NCI-H2196 (cell line): Measurements from ENCODE around the gene SLC41A3.
A peak's percentile ranks its signal among the peaks of the same experiment; 100 is the strongest.
"Not testable (repeated sequence)": the region's sequence is repeated elsewhere in the genome, so short reads cannot be mapped to it uniquely, and the experiment has no call there.

Experiments
- DNase-seq: peaks from one replicate; lab custom pipeline; 2025; ENCODE audit not compliant: unreplicated experiment; lab: John Stamatoyannopoulos, UW

SLC41A3 gene

DNA sequence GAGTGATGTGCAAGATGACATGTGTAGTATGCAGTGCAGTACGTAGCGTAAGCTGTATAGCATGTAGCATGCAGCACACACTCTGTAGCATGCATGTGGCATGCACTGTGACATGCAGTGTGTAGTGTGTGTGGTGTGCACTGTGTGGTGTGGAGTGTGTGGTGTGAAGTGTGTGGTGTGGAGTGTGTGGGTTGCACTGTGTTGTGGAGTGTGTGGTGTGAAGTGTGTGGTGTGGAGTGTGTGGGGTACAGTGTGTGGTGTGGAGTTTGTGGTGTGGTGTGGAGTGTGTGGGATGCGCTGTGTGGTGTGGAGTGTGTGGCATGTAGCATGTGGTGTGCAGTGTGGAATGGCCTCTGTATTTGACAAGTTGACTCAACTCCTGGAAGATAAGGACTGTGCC is 75.7 kb downstream of the SLC41A3 start:
- no peak for DNase-seq

DNA sequence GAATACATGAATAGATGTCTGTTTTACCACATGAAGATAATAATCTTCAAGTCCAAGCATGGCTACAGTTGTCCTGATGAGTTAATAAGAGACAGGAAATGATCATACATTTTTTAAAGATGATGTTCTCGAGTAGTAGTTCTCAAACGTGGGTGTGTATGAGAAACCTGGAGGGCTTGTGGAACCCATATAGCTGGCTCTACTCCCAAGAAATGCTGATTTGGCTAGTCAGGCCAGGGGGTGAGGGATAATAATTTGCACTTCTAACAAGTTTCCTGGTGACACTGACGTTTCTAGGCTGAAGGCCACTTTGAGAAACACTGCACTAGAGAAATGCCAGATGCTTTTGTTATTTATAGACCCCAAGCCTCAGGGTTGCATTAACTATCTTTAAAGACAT is 78.0 kb downstream of the SLC41A3 start:
- no peak for DNase-seq

DNA sequence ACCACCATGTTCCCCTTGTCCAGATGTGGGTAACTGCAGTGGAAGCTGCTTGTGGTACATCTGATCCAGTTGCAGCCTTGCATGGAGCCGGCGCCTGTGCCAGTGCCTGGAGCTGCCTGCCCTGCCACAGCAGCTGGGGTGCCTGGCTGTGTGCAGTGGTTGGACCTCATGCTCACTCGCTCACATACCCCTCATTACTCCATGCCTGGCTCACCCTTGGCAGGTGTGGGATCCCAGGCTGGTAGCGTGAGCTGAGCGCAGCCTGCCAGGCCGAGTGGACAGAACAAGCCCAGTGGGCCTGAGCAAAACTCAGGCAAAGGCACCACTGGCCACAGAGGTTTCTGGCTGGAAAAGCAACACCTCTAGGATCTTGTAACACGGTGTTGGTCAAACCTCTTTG is 79.2 kb downstream of the SLC41A3 start:
- no peak for DNase-seq

DNA sequence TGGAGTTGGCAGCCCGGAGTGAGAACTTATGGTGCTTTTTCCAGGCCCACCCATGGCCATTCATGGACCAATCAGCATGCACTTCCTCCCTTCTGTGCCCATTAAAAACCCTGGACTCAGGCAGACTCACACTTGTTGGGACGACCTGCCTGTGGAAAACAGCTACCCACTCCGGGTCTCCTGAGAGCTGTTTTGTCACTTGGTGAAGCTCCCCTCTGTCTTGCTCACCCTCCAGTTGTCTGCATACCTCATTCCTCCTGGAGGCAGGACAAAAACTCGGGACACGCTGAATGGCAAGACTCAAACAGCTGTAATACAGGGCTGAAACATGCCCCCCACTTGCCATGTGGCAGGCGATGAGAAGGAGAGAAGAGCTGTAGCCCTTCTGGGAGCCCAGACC is 79.7 kb downstream of the SLC41A3 start:
- DNase-seq, result no peak

DNA sequence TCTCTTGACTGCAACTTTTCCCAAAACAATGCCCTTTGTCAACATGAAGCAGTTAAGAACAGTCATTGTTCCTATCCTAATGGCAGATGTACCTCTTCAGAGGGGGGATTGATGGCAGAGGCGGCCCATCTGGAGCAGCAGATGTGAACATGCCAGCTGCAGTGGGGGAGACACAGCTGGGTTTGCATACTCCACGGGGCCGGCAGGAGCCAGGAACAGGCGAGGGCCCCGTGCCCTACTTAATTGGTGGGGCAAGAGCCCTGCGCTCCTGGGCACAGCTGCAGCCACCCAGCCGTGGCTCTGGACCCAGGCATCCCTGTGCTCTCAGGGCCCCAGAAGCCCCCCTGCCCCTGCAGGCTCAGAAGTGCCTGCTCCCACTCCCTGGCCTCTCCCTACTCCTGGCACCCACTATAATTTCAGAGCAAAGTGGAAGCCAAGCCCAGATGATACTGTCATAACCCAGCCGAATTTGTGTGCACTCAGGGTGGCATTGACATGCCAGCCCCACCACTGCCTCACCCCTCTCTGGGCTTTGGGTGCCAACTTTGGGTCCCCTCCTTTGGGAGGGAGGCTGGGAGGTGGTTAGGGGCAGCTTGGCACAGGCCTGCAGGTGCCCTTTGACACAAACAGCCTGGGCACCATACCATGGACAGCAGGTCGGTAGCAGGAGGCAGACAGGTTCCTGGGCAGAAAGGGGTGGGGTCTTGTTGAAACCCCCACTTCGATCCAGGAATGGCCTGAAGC is 80.3 kb downstream of the SLC41A3 start:
- DNase-seq, result no peak

DNA sequence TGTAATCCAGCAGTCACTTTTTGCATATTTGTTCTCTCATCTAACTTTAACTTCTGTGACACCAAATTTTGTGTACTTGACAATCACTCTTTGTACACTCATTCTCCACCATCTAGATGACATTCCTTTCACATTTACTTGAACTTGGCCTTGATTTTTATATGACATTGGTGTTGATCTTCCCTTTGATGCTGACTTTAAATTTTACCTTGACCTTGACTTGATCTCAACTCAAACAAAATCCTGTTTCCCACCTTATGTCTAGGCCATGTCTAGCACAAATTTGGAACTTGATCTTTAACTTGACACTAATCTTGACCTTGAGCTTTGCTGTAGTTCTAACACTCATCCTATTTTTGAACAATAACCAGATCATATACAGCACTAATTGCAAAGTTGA is 81.7 kb downstream of the SLC41A3 start:
- DNase-seq, result no peak

DNA sequence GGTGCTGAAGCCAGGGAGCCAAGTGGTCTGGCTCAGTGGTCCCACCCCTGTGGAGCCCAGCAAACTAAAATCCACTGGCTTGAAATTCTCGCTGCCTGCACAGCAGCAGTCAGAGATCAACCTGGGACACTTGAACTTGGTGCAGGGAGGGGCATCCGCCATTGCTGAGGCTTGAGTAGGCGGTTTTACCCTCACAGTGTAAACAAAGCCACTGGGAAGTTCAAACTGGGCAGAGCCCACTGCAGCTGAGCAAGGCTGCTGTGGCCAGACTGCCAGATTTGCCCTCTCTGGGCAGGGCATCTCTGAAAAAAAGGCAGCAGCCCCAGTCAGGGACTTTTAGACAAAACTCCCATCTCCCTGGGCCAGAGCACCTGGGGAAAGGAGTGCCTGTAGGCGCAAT is 87.2 kb downstream of the SLC41A3 start:
- DNase-seq, result not testable (repeated sequence)

DNA sequence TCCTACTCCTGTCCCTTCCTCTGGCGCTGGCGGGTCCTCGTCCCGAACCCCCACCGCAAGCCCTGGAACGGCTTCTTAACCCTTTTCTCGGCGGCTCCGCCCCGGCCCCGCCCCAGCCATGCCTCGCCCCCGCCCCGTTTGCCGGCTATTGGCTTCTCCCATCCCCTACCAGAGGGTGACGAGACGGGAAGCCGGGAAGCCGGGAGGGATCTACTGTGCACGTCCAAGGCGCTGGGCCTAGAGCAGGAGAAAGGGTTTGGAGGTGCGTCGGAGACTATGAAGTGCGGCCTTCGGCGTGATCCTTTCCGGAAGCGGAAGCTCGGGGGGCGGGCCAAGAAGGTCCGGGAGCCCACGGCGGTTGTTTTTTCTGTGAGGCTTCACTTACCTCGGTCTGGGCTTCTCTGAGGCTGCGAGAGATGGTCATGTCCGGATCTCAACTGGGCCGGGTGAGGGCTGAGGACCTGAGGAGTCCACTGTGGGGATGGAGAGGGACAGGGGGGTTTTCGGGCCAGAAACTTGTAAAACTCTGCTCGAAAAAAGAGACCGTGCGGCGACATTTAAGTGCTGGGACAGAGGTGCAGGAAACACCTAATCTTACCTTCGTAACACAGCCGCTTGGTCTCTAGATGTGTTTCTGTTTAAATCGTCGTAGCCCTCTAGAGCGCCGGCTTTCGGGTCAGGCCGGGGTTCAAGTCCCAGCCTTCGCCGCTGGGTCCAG is 93.5 kb downstream of the SLC41A3 start:
- peak; percentile 71 for DNase-seq

DNA sequence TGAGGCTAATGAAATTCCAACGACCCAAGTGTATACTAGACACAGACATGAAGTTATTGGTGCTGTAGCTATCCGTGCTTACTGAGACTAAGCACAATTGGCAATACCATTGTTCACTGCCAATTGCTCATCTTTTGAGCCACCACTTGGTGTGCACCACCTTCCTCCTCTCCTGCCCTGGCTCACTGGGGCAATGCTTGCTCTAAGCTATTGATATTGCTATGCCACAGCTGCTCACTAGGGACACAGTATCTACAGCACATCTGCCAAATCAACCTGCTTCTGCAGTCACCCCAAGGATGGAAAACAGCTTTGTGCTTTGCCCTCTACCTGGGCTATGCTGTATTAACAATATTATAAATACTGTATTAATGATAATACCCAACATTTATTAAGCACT is 99.0 kb downstream of the SLC41A3 start:
- not testable (repeated sequence) for DNase-seq

DNA sequence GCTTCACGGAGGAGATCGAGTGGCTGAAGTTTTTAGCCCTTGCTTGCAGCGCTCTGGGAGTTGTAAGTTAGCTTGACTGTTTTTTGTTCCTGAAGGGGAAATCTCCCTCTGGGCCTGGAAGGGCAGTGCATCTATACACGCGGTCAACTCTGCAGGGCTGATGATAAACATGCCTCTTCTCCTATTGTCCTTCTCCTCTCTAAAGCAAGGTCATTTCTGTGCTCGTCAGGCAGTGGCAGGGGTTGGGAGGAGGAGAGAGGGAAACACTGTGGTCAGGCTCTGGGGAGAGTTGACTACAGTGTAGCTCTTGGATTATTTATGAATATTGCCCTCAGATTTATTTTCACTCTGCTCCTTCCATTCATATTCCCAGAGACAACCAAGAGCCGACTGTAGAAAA is 106.8 kb downstream of the SLC41A3 start:
- not testable (repeated sequence) for DNase-seq

DNA sequence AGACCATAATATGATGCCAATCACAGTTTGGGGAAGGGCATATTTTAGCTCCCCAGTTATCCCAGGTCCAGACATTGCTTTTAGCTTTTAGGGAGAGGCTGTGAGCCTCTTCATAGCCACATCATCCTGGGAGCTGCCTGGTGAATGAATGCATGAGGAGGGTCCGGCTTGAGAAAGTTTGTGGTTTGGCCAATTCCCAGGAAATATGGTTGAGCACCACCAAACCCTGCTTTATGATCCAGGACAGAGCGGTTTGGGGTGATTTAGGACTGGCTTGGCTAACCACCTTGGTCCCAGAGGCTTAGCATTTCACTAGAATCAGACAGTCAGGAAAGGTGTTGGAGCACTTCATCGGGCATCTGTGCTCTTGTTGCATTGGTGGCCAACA is 107.9 kb downstream of the SLC41A3 start:
- not testable (repeated sequence) for DNase-seq

DNA sequence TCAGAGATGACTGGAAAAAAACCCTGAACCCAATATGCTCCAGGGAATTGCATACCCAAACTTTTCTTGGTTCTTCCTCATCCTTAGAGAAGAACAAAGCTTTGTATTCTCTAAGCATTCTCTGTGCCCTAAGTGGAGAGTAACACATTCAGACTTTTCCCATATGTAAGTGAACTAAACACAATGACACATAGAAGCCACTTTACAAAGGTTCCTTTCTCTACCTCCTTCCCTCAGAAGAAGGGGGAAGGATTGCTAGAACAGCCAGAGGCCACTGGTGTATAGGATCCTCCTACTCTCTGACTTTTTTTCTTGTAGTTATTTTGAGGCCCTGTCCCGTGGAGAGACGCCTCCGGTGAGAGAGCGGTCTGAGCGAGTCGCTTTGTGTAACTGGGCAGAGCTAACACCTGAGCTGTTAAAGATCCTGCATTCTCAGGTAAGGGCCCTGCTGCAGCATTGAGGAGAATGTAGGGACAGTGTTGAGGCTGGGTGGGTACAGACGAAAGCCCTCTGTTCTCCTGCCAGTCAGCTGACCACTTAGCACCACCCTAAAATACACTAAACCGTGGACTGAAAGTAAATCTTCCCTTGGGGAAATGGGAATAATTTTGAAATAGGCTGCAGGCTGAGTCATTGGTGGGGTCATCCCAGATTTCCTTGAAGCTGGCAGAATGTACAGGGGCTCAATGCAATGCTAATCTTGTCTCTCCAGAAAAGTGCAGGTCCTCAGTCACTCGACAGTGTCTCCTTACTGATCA is 108.5 kb downstream of the SLC41A3 start:
- not testable (repeated sequence) for DNase-seq

DNA sequence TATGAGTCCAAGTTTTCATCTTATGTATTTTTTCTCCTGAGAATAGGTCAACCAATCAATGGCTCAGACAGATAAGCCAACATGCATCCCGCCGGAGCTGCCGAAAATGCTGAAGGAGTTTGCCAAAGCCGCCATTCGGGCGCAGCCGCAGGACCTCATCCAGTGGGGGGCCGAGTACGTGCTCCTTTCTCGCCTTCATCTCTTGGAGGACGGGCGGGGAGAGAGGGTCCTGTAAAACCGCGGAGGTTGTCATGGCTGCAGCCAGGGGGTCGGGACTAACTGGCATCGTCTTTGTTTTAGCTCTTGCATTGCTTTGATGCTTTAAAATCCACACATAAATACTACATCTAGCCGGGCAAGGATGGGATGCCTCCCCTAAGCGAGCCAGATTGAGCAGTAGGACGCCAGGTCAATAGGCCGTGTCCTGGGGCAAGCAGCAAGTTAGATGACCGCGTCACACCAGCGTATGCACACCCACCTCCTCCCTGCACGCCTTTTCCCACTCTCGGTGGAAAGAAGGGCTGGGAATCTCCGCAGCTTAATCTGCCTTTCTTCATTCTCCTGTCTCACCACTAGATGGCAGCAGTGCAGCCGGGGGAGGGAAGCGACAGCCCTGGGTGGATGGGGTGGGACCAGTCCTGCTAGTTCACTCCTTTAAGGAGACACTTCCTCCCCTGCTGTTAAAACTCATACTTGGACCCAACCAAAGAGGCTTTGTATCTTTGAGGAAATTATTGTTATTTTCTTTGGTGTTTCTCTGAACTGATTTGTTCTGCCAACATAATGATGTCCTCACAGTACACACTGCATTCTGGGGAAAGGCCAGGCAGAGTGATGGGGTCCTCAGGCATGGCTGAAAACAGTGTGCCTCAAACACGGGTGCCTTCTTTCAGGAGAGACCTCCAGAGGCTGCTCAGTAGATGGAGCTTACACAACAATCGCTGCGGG is 111.7 kb downstream of the SLC41A3 start:
- DNase-seq, result peak; percentile 51

DNA sequence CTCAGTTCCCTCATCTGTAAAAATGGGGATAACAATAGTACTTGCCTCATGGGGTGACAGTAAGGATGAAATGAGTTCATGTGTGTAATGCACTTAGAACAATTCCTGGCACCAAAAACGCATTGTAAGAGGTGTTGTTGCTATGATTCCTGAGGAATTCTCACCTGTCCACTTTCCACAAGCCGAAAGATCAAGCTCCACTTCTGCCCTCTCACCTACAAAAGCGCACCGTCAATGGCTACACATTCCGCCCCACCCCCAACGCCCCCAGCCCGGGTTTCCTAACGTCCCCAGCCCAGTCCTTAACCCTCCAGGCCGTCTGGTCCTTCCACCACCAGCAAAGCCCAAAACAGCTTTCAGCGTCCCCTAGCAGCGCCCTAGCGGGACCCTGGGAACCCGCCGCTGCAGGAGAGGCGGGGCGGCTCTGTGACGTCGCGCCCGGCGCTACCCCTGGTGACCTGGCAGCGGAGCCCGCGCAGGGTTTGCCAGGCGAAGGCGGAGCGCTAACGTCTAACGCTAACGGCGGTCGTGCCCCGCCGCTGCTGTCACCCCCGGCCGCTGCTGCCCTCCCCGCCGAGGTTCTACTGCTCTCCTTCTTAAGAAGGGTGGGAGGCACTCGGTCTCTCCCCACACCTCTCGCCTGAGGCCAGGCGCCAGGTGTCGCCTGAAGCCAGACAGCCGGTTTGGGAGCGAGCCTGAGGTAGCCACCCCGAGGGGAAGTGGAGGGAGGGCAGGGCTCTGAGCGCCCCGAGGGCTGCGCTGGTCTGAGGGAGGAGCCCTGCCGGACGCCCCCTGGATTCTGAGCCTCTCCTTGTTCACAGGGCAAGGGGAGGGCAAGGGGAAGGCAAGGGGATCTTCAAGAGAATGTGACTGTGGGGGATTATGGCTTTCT is 115.0 kb downstream of the SLC41A3 start, which contains the start of gene ROPN1B:
Gene ROPN1B, plus strand, starts transcription at position 478 of the 892 bp plus-strand sequence. CDS start 2,877 bp downstream, outside the sequence.
- not testable (repeated sequence) for DNase-seq

DNA sequence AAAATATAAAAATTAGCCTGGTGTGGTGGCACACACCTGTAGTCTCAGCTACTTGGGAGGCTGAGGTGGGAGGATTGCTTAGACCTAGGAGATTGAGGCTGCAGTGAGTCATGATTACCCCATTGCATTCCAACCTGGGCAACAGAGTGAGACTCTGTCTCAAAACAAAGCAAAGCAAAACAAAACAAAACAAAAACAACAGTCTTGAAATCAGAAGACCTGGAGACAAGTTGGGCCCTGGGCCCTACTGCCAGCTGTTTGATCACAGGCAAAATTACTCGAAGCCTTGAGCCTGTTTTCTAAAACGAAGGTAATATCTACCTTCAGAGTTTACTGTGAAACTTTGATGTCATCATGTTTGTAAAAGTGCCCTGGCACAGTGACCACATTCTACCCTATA is 115.8 kb downstream of the SLC41A3 start:
- DNase-seq, result not testable (repeated sequence)

DNA sequence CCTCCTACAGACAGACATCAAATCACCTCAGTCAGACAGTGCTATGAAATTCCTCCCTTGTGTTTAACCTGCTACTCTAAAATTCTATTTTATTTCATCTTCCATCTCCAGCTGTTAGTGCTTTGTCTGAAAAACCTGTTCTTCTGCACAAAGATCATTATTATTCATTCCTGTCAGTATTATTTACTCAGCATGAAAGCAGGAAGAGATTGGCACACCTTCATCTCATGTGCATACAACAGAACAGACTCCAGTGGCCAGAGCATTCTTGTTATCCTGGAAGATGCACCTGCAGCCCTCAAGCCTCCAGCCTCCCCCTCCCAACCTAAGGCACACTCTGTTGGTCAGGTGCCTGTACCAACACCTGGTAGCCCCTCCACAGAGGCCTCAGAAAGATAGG is 116.8 kb downstream of the SLC41A3 start:
- DNase-seq, result peak; percentile 65

DNA sequence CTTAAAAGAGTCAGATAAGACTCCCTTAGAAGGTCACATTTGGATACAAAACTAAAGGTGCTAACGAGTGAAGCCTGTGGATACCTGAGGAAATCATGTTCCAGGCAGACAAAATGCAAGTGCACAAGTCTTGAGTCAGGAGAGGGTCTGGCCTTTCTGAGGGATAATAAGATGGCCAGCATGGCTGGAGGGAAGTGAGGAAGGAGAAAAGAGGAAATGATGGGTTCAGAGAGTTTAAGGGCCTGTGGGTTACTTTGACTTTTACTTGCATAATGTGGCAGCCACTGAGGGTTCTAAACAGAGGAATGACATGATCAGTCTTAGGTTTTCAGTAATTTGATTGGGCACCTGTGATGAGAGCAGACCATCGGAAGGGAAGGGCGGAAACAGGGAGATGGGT is 118.4 kb downstream of the SLC41A3 start:
- no peak for DNase-seq

DNA sequence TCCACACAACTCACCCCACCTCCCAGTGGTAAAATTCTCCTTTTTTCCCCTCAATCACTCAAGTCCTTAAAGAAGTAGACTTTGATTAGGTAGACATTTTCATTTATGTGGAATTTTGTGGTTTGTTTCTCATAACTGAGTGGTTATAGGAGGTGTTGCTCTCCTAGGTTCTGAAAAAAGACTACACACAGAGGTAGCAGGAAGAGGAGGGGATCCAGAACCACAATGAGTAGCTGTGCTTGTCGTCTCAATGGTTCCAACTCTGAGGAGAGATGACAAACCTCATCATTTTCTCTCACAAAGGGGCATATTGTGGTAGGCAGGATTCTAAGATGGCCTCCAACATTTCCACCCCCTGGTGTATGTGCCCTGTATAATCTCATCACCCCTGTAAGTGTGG is 120.1 kb downstream of the SLC41A3 start:
- not testable (repeated sequence) for DNase-seq

DNA sequence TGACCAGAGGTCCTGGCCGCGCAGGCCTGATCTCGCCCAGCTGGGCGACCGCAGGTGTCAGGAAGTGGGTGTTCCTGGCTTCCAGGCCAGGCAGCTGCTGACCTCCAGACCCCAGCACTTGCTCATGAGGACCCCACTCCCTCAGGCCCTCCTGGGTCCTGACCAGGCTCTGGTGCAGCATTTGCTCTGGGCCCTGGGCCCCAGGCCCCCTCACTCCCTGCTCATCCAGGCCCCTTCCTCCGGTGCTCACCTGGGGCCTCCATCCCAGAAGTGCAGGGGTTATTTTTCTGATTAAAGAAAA is 122.7 kb downstream of the SLC41A3 start:
- no peak for DNase-seq
